Calu3 (cell line): Measurements from ENCODE around the gene LDLRAP1. TPM values are rescaled to one million over a fixed set of nuclear protein-coding genes. Genes with fewer than 3 reads are reported as not detected.

Source experiments
- BruUV-seq: library from RNA; stranded (reverse); fragments of 400-500 nt; replicated peaks from 2 replicates; lab custom pipeline; 2021; lab: Mats Ljungman, UMichigan
- CTCF ChIA-PET: fragments of 300-600 bp; sonication (Branson Sonifier 250); formaldehyde crosslinking; loops from one replicate; lab custom pipeline; 2022; ENCODE audit warnings: antibody characterized with exemption; lab: Charles Lee
- DNase-seq: peaks from one replicate; pipeline ENCODE4 v3.0.0; 2022
- H3K27ac Mint-ChIP-seq: one replicate; pipeline ENCODE4 v1.8.0; 2022; ENCODE audit warnings: mixed read lengths; ENCODE audit not compliant: unreplicated experiment
- H3K27me3 Mint-ChIP-seq: one replicate; pipeline ENCODE4 v1.8.0; 2022; ENCODE audit warnings: mixed read lengths; ENCODE audit not compliant: unreplicated experiment
- H3K36me3 Mint-ChIP-seq: one replicate; pipeline ENCODE4 v1.8.0; 2022; ENCODE audit warnings: mild to moderate bottlenecking, moderate library complexity, mixed read lengths; ENCODE audit not compliant: insufficient read depth, unreplicated experiment
- H3K4me1 Mint-ChIP-seq: one replicate; pipeline ENCODE4 v1.8.0; 2022; ENCODE audit warnings: mild to moderate bottlenecking, low read depth, mixed read lengths; ENCODE audit not compliant: unreplicated experiment
- H3K4me3 Mint-ChIP-seq: one replicate; pipeline ENCODE4 v1.8.0; 2022; ENCODE audit warnings: mild to moderate bottlenecking, low read depth, moderate library complexity, mixed read lengths; ENCODE audit not compliant: unreplicated experiment
- H3K9me3 Mint-ChIP-seq: one replicate; pipeline ENCODE4 v1.8.0; 2022; ENCODE audit warnings: low read depth, mixed read lengths; ENCODE audit not compliant: unreplicated experiment
- intact Hi-C: fragments of 100-400 bp; cut with micrococcal nuclease; formaldehyde crosslinking; loops from one replicate; pipeline ENCODE4 v1.10.0; 2022; ENCODE audit not compliant: unreplicated experiment
- total RNA-seq: library from RNA; stranded (reverse); gene quantifications from 2 replicates; pipeline ENCODE4 v1.2.3, GENCODE V29; 2022
- TF ChIP-seq, protein P1 (sequence below): fragments of 200-600 bp; IDR thresholded peaks from one replicate; pipeline ENCODE4 v1.8.0; 2022; ENCODE audit warnings: antibody characterized with exemption; ENCODE audit not compliant: unreplicated experiment

Gene LDLRAP1
- total RNA-seq, 1 experiment from 2014 or later = 8.3 TPM

DNA sequence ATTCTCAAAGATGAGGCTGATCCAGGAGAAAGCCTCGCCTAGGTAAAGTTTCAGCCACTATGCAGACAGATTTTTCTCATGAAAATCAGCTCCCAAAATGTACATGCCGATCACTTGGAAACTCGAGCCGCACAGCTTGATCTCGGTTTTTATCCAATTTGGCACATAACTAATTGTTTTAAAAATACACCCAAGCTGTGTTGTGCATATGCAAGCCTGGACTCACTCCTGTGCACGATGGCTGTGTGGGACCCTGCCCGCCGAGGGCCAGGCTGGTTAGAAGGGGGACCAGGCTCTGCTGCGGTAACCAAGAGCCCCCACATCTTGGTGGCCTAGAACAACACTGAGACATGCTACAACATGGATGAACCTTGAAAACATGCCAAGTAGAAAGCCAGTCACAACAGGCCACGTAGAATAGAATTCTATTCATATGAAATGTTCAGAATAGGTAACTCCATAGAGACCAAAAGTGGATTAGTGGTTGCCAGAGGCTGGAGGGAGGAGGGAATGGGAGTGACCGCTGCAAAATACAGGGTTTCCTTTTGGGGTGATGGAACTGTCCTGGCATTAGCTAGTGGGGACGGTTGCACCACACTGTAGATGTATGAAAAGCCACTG is 16.1 kb upstream of the LDLRAP1 start:
- TF ChIP-seq, protein P1, sequence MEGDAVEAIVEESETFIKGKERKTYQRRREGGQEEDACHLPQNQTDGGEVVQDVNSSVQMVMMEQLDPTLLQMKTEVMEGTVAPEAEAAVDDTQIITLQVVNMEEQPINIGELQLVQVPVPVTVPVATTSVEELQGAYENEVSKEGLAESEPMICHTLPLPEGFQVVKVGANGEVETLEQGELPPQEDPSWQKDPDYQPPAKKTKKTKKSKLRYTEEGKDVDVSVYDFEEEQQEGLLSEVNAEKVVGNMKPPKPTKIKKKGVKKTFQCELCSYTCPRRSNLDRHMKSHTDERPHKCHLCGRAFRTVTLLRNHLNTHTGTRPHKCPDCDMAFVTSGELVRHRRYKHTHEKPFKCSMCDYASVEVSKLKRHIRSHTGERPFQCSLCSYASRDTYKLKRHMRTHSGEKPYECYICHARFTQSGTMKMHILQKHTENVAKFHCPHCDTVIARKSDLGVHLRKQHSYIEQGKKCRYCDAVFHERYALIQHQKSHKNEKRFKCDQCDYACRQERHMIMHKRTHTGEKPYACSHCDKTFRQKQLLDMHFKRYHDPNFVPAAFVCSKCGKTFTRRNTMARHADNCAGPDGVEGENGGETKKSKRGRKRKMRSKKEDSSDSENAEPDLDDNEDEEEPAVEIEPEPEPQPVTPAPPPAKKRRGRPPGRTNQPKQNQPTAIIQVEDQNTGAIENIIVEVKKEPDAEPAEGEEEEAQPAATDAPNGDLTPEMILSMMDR = no peak
- H3K36me3 Mint-ChIP-seq = no peaks in the 10 kb centered on the region
- H3K27me3 Mint-ChIP-seq = peaks cover 10% of the 10 kb centered on the region
- CTCF ChIA-PET = no interaction called here
- peaks cover 2% of the 10 kb centered on the region for H3K9me3 Mint-ChIP-seq
- no peaks in the 10 kb centered on the region for H3K4me1 Mint-ChIP-seq
- no peak for DNase-seq
- intact Hi-C loops = no loop called here
- no peak overlapping the region for H3K4me3 Mint-ChIP-seq
- H3K27ac Mint-ChIP-seq = no peak overlapping the region
- BruUV-seq = no TSS peak

DNA sequence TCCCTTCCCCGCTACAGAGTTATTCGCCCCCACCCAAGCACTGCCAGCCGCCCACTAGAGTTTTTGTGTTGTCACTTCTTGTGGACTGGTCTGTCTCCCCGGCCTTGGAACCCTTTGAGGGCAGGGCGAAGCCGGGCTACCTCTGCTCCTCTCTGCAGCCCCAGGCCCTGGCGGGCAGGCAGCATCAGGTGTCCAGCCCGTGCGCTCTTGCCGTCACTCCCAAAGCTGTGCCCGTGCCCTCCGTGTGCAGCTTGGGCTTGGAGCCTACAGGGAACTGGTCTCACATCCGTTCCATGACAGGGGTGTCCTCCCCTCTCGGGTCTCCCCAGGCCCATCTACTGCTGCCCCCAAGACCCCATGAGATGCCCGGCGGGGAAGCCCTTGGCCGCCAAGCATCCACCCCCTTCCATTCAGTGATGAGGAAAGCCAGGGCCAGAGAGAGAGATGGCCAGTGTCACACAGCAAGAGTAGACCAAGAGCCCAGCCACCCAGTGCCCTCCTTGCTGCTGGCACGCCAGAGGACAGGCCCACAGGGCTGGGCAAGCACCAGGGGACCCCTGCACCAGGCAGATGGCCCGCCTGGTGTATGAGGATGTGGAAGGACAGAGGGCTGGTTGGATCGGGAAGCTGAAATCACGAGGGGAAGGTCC is 15.3 kb upstream of the LDLRAP1 start:
- H3K27ac Mint-ChIP-seq = no peak overlapping the region
- no peak for DNase-seq
- H3K4me3 Mint-ChIP-seq = no peak overlapping the region
- no peaks in the 10 kb centered on the region for H3K36me3 Mint-ChIP-seq
- no peaks in the 10 kb centered on the region for H3K4me1 Mint-ChIP-seq
- CTCF ChIA-PET = no interaction called here
- peaks cover 2% of the 10 kb centered on the region for H3K9me3 Mint-ChIP-seq
- no TSS peak for BruUV-seq
- intact Hi-C loops = no loop called here
- peaks cover 10% of the 10 kb centered on the region for H3K27me3 Mint-ChIP-seq
- TF ChIP-seq, protein P1 = no peak

DNA sequence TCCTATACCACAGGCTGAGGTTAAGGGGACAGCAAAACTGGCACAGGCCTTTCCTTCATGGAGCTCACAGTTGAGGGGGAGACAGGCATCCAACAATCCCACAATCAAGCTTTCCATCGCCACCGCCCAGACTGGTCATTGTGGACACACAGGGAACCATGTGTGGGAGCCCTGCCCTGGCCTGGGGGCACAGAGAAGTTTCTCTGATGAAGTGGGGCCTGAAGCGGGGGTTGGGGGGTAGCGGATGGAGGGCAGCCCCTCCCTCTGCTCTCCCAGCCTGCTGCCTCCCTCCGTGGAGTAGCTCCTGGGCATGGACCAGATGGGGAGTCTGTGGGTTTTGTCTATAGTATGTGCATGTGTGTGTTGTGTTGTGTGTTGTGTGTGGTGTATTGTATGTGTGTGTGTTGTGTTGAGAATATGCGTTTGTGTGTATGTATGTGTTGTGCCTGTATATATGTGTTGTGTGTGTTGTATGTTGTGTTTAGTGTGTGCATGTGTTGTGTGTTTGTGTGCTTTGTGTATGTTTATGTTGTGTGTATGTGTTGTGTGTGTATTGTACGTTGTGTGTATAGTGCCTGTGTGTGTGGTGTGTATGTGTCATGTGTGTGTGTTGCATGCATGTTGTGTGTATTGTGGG is 14.4 kb upstream of the LDLRAP1 start:
- CTCF ChIA-PET = no interaction called here
- no TSS peak for BruUV-seq
- peaks cover 2% of the 10 kb centered on the region for H3K9me3 Mint-ChIP-seq
- intact Hi-C loops = no loop called here
- no peak overlapping the region for H3K27ac Mint-ChIP-seq
- peaks cover 10% of the 10 kb centered on the region for H3K27me3 Mint-ChIP-seq
- no peaks in the 10 kb centered on the region for H3K4me1 Mint-ChIP-seq
- DNase-seq = no peak
- TF ChIP-seq, protein P1 = no peak
- no peak overlapping the region for H3K4me3 Mint-ChIP-seq
- H3K36me3 Mint-ChIP-seq = no peaks in the 10 kb centered on the region

DNA sequence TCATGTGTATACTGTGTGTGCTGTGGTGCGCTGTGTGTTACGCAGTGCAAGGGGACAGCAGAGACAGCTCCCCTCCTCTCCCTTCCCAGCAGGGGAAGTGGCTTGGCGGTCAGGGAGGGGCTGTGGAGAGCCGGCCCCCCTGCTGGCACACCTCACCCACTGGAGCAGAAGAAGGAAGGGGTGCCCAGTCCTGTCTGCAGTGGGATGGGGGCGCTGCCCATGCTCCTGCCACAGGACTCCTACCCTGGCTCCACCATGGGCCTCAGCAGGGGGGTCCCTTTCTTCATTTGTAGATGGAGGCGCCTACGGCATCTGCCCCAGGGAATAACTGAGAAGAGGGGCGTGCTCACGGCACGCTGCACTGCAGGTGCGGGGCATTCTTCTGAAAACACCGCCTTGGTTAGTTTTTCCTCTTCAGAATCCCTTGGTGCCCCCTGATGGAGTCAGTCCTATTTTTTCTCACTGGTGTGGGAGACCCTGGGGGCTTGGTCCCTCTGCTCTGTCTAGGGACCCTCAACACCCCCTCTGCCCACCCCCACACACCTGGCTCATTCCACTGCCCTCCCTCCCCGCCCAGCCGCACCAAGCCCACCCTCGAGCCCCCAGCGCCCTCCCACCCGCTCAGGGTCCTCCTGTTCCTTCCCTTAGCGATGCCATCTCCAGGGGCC is 13.8 kb upstream of the LDLRAP1 start:
- no peak overlapping the region for H3K4me3 Mint-ChIP-seq
- no peaks in the 10 kb centered on the region for H3K36me3 Mint-ChIP-seq
- intact Hi-C loops = no loop called here
- TF ChIP-seq, protein P1 = no peak
- CTCF ChIA-PET = no interaction called here
- no TSS peak for BruUV-seq
- peaks cover 10% of the 10 kb centered on the region for H3K27me3 Mint-ChIP-seq
- H3K9me3 Mint-ChIP-seq = peaks cover 2% of the 10 kb centered on the region
- no peak overlapping the region for H3K27ac Mint-ChIP-seq
- no peak for DNase-seq
- no peaks in the 10 kb centered on the region for H3K4me1 Mint-ChIP-seq
